ENCODE data around the gene KIF1A. TPM values are rescaled to one million over a fixed set of nuclear protein-coding genes. Genes with fewer than 3 reads are reported as not detected.

KIF1A gene
- total RNA-seq, 1 donor: not detected

GRCh38 chr2:240722796-240723735 is 97.0 kb downstream of the KIF1A start:
- Histone ChIP-seq H3K4me1 (ENCODE audit: insufficient read depth, low read length) (no peaks in the 10 kb centered on the region), H3K27ac (ENCODE audit: low read depth, low read length) (no peak overlapping the region), H3K27me3 (ENCODE audit: insufficient read depth, low read length) (no peaks in the 10 kb centered on the region), H3K9me3 (ENCODE audit: low read depth, low read length) (no peaks in the 10 kb centered on the region), H4K20me1 (ENCODE audit: insufficient read depth, low read length) (no peaks in the 10 kb centered on the region), H2AFZ (ENCODE audit: low read length) (no peak overlapping the region), H3K36me3 (ENCODE audit: insufficient read depth, low read length) (no peaks in the 10 kb centered on the region), H3K79me2 (ENCODE audit: insufficient read depth, low read length) (no peaks in the 10 kb centered on the region), H3K4me2 (ENCODE audit: insufficient read depth, low read length) (no peak overlapping the region), H3K4me3 (ENCODE audit: insufficient read depth, low read length) (no peak overlapping the region)
- no peak for DNase-seq (ENCODE audit: insufficient read length, low spot score, missing footprints)
- no peak for TF ChIP-seq CTCF (IDR thresholded peaks at IDR 0.05; ENCODE audit: extremely low read depth, low read depth, low read length)

- no peak overlapping the region for H3K4me2 ChIP-seq (ENCODE audit: insufficient read depth, low read length)
These were observed 97.6 kb downstream of the KIF1A start for GRCh38 chr2:240722376-240722775.

GRCh38 chr2:240721596-240722180 is 98.3 kb downstream of the KIF1A start:
- no peaks in the 10 kb centered on the region for H3K9me3 ChIP-seq (ENCODE audit: low read depth, low read length)
- H3K4me1 ChIP-seq (ENCODE audit: insufficient read depth, low read length): no peaks in the 10 kb centered on the region
- no peak overlapping the region for H2AFZ ChIP-seq (ENCODE audit: low read length)
- no peak overlapping the region for H3K27ac ChIP-seq (ENCODE audit: low read depth, low read length)
- H3K36me3 ChIP-seq (ENCODE audit: insufficient read depth, low read length): no peaks in the 10 kb centered on the region
- no peak for TF ChIP-seq CTCF (IDR thresholded peaks at IDR 0.05; ENCODE audit: extremely low read depth, low read depth, low read length)
- no peaks in the 10 kb centered on the region for H4K20me1 ChIP-seq (ENCODE audit: insufficient read depth, low read length)
- H3K4me3 ChIP-seq (ENCODE audit: insufficient read depth, low read length): no peak overlapping the region
- H3K4me2 ChIP-seq (ENCODE audit: insufficient read depth, low read length): no peak overlapping the region
- no peak for DNase-seq (ENCODE audit: insufficient read length, low spot score, missing footprints)
- no peaks in the 10 kb centered on the region for H3K27me3 ChIP-seq (ENCODE audit: insufficient read depth, low read length)
- no peaks in the 10 kb centered on the region for H3K79me2 ChIP-seq (ENCODE audit: insufficient read depth, low read length)

More at GRCh38 chr2:240722376-240722775, 97.6 kb downstream of the KIF1A start:
- no peaks in the 10 kb centered on the region for H3K9me3 ChIP-seq (ENCODE audit: low read depth, low read length)
- DNase-seq (ENCODE audit: insufficient read length, low spot score, missing footprints): no peak
- H3K36me3 ChIP-seq (ENCODE audit: insufficient read depth, low read length): no peaks in the 10 kb centered on the region
- H3K4me1 ChIP-seq (ENCODE audit: insufficient read depth, low read length): no peaks in the 10 kb centered on the region
- no peak overlapping the region for H3K4me3 ChIP-seq (ENCODE audit: insufficient read depth, low read length)
- H4K20me1 ChIP-seq (ENCODE audit: insufficient read depth, low read length): no peaks in the 10 kb centered on the region
- no peaks in the 10 kb centered on the region for H3K79me2 ChIP-seq (ENCODE audit: insufficient read depth, low read length)
- TF ChIP-seq CTCF (IDR thresholded peaks at IDR 0.05; ENCODE audit: extremely low read depth, low read depth, low read length): no peak
- H2AFZ ChIP-seq (ENCODE audit: low read length): no peak overlapping the region
- H3K27ac ChIP-seq (ENCODE audit: low read depth, low read length): no peak overlapping the region
- no peaks in the 10 kb centered on the region for H3K27me3 ChIP-seq (ENCODE audit: insufficient read depth, low read length)

Data from osteoblast (primary cell).